HCT116 (cell line): ENCODE data around the gene ZNF423. TPM values are rescaled to one million over a fixed set of nuclear protein-coding genes. Genes with fewer than 3 reads are reported as not detected.

Source experiments
- ATAC-seq: fragments of 200-7000 bp; cut with Tn5 transposase; 2 replicates; pipeline ENCODE4 v1.9.1; 2020; ENCODE audit warnings: mild to moderate bottlenecking, moderate library complexity
- BruUV-seq: library from RNA; stranded (reverse); fragments of 400-500 nt; replicated peaks from 2 replicates; lab custom pipeline; 2021; lab: Mats Ljungman, UMichigan
- CTCF ChIA-PET: fragments of 300-600 bp; sonication (Branson Sonifier 250); formaldehyde crosslinking; loops from one replicate; lab custom pipeline; 2021; ENCODE audit warnings: antibody characterized with exemption; lab: Charles Lee
- POLR2A ChIA-PET: fragments of 300-600, 350-600 bp; sonication (Branson Sonifier 250); formaldehyde crosslinking; loops from one replicate; lab custom pipeline; 2021; ENCODE audit warnings: antibody characterized with exemption; lab: Charles Lee
- RAD21 ChIA-PET, 2 experiments: fragments of 300-600 bp; sonication (Branson Sonifier 250); formaldehyde crosslinking; loops; one replicate each; lab custom pipeline; 2023; ENCODE audit warnings: low total read pairs in 2 of 2; ENCODE audit not compliant: uncharacterized antibody in 2 of 2, unreplicated experiment in 2 of 2, low non-redundant PET in 1 of 2; lab: Charles Lee
- DNase-seq: peaks from one replicate; pipeline ENCODE4 v3.0.0-alpha.2; 2010; ENCODE audit warnings: low read depth, low spot score
- H2AFZ ChIP-seq: fragments of 200-600 bp; shearing (Covaris generic), sonication (generic); 2 replicates; pipeline ENCODE4 v1.6.1; 2017; ENCODE audit warnings: low read depth, mixed run types, mixed read lengths, antibody characterized with exemption, low read length; ENCODE audit not compliant: poor library complexity, severe bottlenecking
- H3K27ac ChIP-seq: 2 replicates; pipeline ENCODE4 v1.5.1; 2012; ENCODE audit warnings: low read depth, low read length
- H3K27me3 ChIP-seq: fragments of 200-600 bp; sonication (generic); 2 replicates; pipeline ENCODE4 v1.6.1; 2016; ENCODE audit warnings: mixed run types, low read length, mixed read lengths; ENCODE audit not compliant: insufficient read depth
- H3K36me3 ChIP-seq, 2 experiments: fragments of 200-500 bp in 1 of 2; fragments of 200-600 bp in 1 of 2; sonication (Bioruptor generic) in 1 of 2; sonication (generic) in 1 of 2; 2 replicates each; pipeline versions ENCODE4 v1.5.1 to v1.6.1; 2014 to 2016; ENCODE audit warnings: low read length in 2 of 2, inconsistent platforms in 1 of 2, mixed read lengths in 1 of 2, mixed run types in 1 of 2; ENCODE audit not compliant: insufficient read depth in 2 of 2, control insufficient read depth in 1 of 2
- H3K4me1 ChIP-seq, 2 experiments: fragments of 200-600 bp in 1 of 2; sonication (generic) in 1 of 2; 2 replicates each; pipeline versions ENCODE4 v1.5.1 to v1.6.1; 2012 to 2017; ENCODE audit warnings: low read length in 2 of 2, inconsistent platforms in 1 of 2, mild to moderate bottlenecking in 1 of 2, mixed read lengths in 1 of 2, mixed run types in 1 of 2, moderate library complexity in 1 of 2; ENCODE audit not compliant: insufficient read depth in 2 of 2, control insufficient read depth in 1 of 2
- H3K4me2 ChIP-seq: fragments of 200-600 bp; sonication (generic); 2 replicates; pipeline ENCODE4 v1.6.1; 2017; ENCODE audit warnings: mixed run types, low read length, mixed read lengths
- H3K4me3 ChIP-seq, 2 experiments: fragments of 200-600 bp in 1 of 2; sonication (generic) in 1 of 2; replicated peaks in 1 of 2; 2 replicates each; pipeline ENCODE4 v1.5.1; 2011 to 2016; ENCODE audit warnings: low read length in 2 of 2, control low read depth in 1 of 2, low read depth in 1 of 2, mild to moderate bottlenecking in 1 of 2, mixed read lengths in 1 of 2, mixed run types in 1 of 2
- H3K79me2 ChIP-seq: fragments of 200-600 bp; sonication (generic); 2 replicates; pipeline ENCODE4 v1.6.1; 2017; ENCODE audit warnings: mild to moderate bottlenecking, mixed run types, low read length, moderate library complexity, mixed read lengths; ENCODE audit not compliant: insufficient read depth
- H3K9ac ChIP-seq: fragments of 200-600 bp; sonication (generic); 2 replicates; pipeline ENCODE4 v1.6.1; 2016; ENCODE audit warnings: low read length, mixed read lengths
- H3K9me2 ChIP-seq: fragments of 200-600 bp; sonication (generic), shearing (Covaris generic); 2 replicates; pipeline ENCODE4 v1.6.1; 2017; ENCODE audit warnings: mixed run types, mild to moderate bottlenecking, moderate library complexity; ENCODE audit not compliant: insufficient read depth
- H3K9me3 ChIP-seq, 2 experiments: fragments of 200-500 bp in 1 of 2; fragments of 200-600 bp in 1 of 2; sonication (Bioruptor generic) in 1 of 2; sonication (generic) in 1 of 2; 2 replicates each; pipeline ENCODE4 v1.6.1; 2014 to 2017; ENCODE audit warnings: low read length in 2 of 2, mixed read lengths in 2 of 2, inconsistent platforms in 1 of 2, low read depth in 1 of 2, mild to moderate bottlenecking in 1 of 2, mixed run types in 1 of 2, moderate library complexity in 1 of 2; ENCODE audit not compliant: control insufficient read depth in 1 of 2, insufficient read depth in 1 of 2
- H4K20me1 ChIP-seq: fragments of 200-600 bp; sonication (generic), shearing (Covaris generic); 2 replicates; pipeline ENCODE4 v1.6.1; 2017; ENCODE audit warnings: mixed run types, mild to moderate bottlenecking, moderate library complexity; ENCODE audit not compliant: insufficient read depth
- ELF1 ChIP-seq: IDR thresholded peaks from 2 replicates; pipeline ENCODE4 v1.6.1; 2012; ENCODE audit warnings: low read depth, borderline replicate concordance
- EZH2phosphoT487 ChIP-seq: fragments of 200-600 bp; IDR thresholded peaks from 2 replicates; pipeline ENCODE4 v1.6.1; 2018; ENCODE audit warnings: antibody characterized with exemption, borderline replicate concordance
- FOSL1 ChIP-seq: IDR thresholded peaks from 2 replicates; pipeline ENCODE4 v1.6.1; 2012; ENCODE audit warnings: low read depth
- JUND ChIP-seq: IDR thresholded peaks from 2 replicates; pipeline ENCODE4 v1.6.1; 2012
- POLR2A ChIP-seq: IDR thresholded peaks from 2 replicates; pipeline ENCODE4 v1.7.0; 2011; ENCODE audit warnings: borderline replicate concordance; ENCODE audit not compliant: insufficient read depth, insufficient read length; ENCODE audit errors: extremely low read depth
- SIN3A ChIP-seq: IDR thresholded peaks from 2 replicates; pipeline ENCODE4 v1.6.1; 2012; ENCODE audit warnings: low read depth
- SRF ChIP-seq: IDR thresholded peaks from 2 replicates; pipeline ENCODE4 v1.6.1; 2012; ENCODE audit warnings: low read depth
- ZBTB33 ChIP-seq: IDR thresholded peaks from 2 replicates; pipeline ENCODE4 v1.6.1; 2011; ENCODE audit warnings: mild to moderate bottlenecking, low read length, moderate library complexity; ENCODE audit not compliant: insufficient replicate concordance; ENCODE audit errors: extremely low read depth
- ZFX ChIP-seq: fragments of 450-650 bp; IDR thresholded peaks from 2 replicates; pipeline ENCODE4 v1.6.1; 2017
- intact Hi-C: fragments of 100-400 bp; cut with micrococcal nuclease; formaldehyde crosslinking; loops from 2 replicates; pipeline ENCODE4 v1.10.0; 2022
- total RNA-seq: library from RNA; stranded (reverse); gene quantifications from one replicate; pipeline ENCODE4 v1.2.1, GENCODE V29; 2021; ENCODE audit not compliant: unreplicated experiment

ZNF423 gene
- total RNA-seq, 1 experiment from 2014 or later, result 0.22 TPM

GRCh38 chr16:49487746-49488145 lies 368.2 kb downstream of the ZNF423 start:
- CTCF ChIA-PET, result no interaction called here
- no TSS peak for BruUV-seq
- TF ChIP-seq EZH2phosphoT487 (no peak), FOSL1 (no peak), POLR2A (no peak), SRF (no peak), ZFX (no peak), JUND (no peak)
- POLR2A ChIA-PET, result no interaction called here
- Histone ChIP-seq H3K4me1 (peaks cover 6 to 17% of the 10 kb centered on the region in 2 experiments; a peak in 3 of 4 replicates), H3K36me3 (no peaks in the 10 kb centered on the region), H2AFZ (no peak overlapping the region), H3K79me2 (no peaks in the 10 kb centered on the region), H4K20me1 (no peaks in the 10 kb centered on the region), H3K4me3 (no peak overlapping the region), H3K9me2 (no peaks in the 10 kb centered on the region), H3K27ac (no peak overlapping the region), H3K27me3 (no peaks in the 10 kb centered on the region), H3K9ac (no peak overlapping the region), H3K9me3 (no peaks in the 10 kb centered on the region), H3K4me2 (no peak overlapping the region)
- RAD21 ChIA-PET, result no interaction called here
- no peak for ATAC-seq
- intact Hi-C loops, result no loop called here
- DNase-seq, result no peak

DNA sequence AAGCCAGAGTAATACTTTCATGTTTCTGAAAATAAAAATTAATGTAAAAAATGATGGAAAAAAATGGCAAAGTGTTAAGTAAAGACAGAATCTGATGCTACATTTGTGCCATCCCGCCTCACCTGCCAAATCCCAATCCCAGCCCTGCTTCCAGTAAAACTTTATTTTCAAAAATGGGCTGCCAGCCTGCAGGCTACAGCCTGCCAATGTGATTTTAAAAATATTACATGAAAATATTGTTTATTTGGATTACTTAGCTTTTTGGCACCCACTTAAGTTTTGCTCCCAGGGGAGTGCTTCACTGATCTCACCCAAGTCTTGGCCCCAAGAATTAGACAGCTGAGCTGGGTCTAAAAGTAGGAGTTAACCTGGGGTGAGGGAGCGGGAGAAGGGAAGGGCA lies 369.5 kb downstream of the ZNF423 start:
- peaks cover 0 to 6% of the 10 kb centered on the region in 2 experiments; a peak in 2 of 4 replicates for H3K4me1 ChIP-seq
- H3K9ac ChIP-seq, result no peak overlapping the region
- intact Hi-C loops, result no loop called here
- ChIA-PET RAD21 (no interaction called here), POLR2A (no interaction called here), CTCF (no interaction called here)
- no peak overlapping the region for H2AFZ ChIP-seq
- DNase-seq, result no peak
- H3K36me3 ChIP-seq, result no peaks in the 10 kb centered on the region
- H3K27me3 ChIP-seq, result no peaks in the 10 kb centered on the region
- no peak for ATAC-seq
- no peak for TF ChIP-seq ZBTB33
- TF ChIP-seq SIN3A, result no peak
- TF ChIP-seq ELF1, result no peak
- H3K4me3 ChIP-seq, result no peak overlapping the region
- H3K9me3 ChIP-seq, result no peaks in the 10 kb centered on the region
- BruUV-seq, result no TSS peak
- H3K4me2 ChIP-seq, result no peak overlapping the region
- H3K27ac ChIP-seq, result no peak overlapping the region
- H3K79me2 ChIP-seq, result no peaks in the 10 kb centered on the region
- no peaks in the 10 kb centered on the region for H3K9me2 ChIP-seq
- no peaks in the 10 kb centered on the region for H4K20me1 ChIP-seq
